Lung microvascular endothelial cell (primary cell): ENCODE measurements around the gene CDC25C. TPM values are rescaled to one million over a fixed set of nuclear protein-coding genes. Genes with fewer than 3 reads are reported as not detected.
"Not testable (repeated sequence)": the region's sequence is repeated elsewhere in the genome, so short reads cannot be mapped to it uniquely, and the experiment has no call there.

Source experiments
- DNase-seq, 2 donors: peaks; one replicate each; pipeline versions ENCODE4 v3.0.0 to v3.0.0-alpha.2; 2010; ENCODE audit warnings: low read depth in 2 of 2
- total RNA-seq: library from RNA; depleted of rRNA; stranded (reverse); fragments of >200 nt; gene quantifications from 2 replicates; pipeline ENCODE4 v1.2.1, GENCODE V29; 2014

Gene CDC25C
- total RNA-seq, 1 donor from 2014 or later: 0.79 TPM

DNA sequence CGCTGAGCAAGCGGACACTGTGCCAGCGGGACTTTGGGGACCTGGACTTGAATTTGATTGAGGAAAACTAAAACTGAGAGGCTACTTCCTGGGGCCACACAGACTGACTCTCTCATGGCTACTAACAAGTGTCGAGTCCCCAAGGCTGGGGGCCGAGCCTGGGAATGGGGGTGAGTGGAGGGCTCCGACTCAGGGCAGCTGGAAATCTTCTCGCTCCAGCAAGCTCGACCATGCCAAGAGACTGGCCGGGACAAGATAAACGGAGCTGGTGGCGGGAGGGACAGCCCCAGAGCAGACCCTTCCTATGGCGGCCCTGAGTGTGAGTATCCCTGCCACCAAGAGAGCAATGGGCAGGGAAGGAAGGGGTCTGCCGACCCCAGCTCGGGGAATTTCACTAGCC, 15.3 kb upstream of the CDC25C start:
- no peak for DNase-seq

DNA sequence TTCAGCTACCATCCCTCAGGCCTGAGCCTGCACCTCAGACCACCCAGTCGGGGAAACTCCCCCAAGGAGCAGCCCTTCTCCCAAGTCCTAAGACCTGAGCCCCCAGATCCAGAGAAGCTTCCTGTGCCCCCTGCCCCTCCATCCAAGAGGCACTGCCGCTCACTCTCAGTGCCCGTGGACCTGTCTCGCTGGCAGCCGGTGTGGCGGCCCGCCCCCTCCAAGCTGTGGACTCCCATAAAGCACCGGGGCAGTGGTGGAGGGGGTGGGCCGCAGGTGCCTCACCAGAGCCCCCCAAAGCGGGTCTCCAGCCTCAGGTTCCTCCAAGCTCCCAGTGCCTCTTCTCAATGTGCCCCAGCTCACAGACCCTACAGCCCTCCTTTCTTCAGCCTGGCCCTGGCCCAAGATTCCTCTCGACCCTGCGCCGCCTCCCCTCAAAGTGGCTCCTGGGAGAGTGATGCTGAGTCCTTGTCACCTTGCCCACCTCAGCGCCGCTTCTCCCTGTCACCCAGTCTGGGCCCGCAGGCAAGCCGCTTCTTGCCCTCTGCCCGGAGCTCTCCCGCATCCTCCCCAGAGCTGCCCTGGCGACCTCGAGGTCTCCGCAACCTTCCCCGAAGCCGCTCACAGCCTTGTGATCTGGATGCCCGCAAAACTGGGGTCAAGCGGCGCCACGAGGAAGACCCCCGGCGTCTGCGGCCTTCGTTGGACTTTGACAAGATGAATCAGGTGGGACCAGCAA, 13.5 kb upstream of the CDC25C start:
- DNase-seq: no peak

DNA sequence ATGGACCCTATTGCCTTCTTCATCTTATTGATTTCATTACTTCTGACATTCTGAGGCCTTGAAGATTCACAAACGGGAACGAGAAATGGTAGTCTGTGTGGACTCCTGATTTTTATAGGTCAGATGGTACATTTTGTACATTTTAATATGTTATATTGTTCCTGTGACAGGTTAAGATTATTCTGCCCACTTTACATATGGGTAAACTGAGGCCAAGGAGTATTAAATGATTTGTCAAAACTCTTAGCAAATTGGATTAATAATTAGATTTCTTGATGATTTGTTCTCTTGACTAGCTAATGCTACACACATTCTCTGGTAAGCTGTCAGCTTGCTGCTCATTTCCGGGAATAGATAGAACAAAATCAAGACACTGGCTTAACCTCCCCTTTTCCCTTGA, 8.4 kb upstream of the CDC25C start:
- DNase-seq: no peak

DNA sequence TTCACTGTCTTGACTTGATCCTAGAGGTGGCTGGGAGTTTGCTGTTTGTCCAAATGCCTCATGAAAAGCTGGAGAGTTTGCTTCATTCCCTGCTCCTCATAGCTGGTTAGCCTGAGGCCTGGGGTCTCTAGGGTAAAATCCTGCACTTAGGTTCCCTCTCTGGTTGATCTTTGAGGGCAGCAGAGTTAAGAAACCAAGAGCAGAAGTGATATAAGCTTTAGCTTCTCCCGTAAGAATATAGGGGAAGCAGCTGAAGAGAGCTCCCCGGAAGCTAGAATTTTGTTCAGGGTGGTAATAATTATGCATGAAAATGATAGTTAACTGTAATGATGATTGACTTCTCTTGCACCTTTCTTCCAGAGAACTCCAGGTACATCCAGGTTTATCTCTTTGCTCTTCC, 7.9 kb upstream of the CDC25C start:
- DNase-seq: no peak

DNA sequence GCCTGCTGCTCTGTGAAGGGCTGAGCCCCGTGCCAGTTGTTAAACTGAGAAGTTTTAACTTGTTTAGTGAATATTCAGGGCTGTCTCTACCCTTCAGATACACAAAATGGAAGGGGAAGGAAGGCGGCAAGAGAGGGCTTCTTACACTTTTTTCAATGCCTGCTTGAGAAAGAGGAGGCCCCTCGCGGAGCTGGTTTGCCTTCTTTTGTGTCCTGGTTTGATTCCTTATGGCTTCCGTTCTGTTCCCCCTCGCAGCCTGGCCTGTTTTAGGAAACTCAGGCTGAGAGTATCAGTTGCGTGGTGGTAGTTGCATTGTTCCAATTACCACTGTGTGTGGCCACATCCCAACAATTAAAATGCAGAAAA, 7.5 kb upstream of the CDC25C start:
- DNase-seq: peak; percentile 19 to 25

DNA sequence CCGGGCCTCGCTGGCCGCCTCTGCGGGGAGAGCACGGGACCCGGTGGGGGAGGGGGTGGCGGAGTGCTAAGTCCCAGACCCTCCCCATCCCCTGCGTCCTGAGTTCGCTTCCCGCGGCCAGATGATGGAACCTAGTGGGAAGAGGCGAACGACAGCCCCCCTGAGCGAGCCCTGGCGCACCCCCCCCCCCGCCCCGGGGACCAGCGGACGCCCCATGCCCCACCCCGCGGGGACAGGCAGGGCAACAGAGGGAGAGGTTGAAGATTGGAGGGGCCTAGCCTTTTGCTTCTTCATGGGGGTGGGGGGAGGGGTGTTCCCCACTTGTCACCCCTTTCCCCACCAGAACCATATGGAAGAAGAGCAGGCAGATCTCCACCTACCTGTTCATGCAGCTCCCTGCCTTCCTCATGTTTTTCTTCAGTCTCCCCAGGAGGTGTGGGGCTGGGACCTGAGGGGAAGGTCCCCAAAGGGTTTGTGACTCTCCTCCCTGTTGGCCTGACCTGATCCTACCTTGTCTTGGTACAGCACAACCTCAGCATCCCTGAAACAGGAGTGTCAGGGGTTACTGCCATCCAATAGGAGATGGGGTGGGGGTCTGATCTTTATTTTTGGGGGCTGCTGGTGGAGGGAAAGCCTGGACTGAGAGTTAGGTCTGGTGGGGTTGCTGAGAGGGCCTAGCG, 6.9 kb upstream of the CDC25C start:
- peak in 1 of 2 donors; percentile 8 for DNase-seq

DNA sequence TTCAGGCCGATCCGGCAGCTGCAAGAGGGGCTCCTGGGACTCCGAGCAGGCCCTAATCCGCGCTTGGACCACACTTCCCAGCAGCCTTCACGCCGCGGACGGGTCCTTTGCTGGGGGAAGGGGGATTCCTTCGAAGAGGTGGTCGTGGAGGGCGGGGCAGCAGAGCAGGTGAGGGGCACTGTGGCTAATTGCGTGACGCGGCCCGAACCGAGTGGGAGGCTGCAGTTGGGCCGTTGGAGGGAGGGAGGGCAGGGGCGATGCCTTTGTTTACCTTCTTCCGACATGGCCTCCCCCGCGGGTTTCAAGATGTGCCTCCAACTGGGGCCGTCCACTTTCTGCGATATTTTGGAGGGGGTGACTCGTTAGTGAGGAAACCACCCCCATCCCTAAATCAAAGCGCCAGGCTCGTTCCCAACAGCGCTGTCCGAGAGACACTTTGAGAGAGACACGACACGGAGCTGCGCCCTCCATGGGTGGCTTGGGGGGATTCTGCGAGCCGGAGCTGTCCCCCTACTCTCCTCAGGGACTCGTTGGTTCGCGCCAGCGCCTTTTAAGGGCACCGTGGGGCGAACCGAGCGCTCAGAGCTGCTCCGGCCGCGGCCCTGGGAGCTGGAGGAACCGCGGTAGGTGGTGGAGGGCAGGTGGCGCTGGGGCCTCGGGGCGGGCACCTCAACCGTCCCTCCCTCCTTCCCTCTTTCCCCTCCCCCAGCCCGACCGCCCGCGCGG, 6.2 kb upstream of the CDC25C start, which contains the start of gene FAM53C:
Gene FAM53C, plus strand, starts transcription at position 582 of the 726 bp plus-strand sequence. CDS start 3,070 bp downstream, outside the sequence.
- DNase-seq: peak; percentile 92 to 97

DNA sequence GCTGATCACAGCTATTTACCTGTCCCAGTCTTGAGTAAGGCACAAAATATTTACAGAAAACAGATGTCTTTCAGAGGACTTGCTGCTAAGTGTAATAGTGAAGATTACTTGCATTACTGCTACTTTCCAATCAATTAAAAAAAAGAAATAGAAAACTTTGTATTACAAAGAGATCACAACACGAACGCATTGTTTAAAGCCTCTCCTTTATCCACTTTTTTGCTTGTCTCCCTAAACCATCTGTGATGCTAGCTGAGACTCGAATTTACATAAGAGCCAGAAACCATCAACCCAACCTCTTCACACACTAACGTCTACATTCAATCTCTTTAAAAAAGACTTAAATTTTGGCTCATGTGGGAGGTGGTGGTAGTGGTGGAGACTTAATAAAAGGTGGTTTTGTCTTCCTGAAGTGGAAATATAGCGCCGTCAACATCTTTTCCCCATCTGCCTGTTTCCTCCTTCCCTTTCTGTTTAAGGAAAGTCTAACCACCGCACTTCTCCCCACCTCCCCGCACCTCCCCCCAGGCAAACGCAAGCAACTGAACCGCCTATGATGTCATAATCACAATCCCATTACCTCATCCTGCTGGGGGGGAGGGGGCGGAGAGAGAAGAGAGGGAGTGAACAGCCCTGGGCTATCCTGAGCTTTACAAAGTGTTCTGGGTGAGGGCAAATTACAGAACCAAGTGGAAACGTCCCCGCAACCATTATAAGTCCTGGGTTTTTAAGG, 5.5 kb upstream of the CDC25C start:
- no peak for DNase-seq

GRCh38 chr5:138334867-138335447, 3.4 kb upstream of the CDC25C start:
- DNase-seq: peak in 1 of 2 donors; percentile 38

DNA sequence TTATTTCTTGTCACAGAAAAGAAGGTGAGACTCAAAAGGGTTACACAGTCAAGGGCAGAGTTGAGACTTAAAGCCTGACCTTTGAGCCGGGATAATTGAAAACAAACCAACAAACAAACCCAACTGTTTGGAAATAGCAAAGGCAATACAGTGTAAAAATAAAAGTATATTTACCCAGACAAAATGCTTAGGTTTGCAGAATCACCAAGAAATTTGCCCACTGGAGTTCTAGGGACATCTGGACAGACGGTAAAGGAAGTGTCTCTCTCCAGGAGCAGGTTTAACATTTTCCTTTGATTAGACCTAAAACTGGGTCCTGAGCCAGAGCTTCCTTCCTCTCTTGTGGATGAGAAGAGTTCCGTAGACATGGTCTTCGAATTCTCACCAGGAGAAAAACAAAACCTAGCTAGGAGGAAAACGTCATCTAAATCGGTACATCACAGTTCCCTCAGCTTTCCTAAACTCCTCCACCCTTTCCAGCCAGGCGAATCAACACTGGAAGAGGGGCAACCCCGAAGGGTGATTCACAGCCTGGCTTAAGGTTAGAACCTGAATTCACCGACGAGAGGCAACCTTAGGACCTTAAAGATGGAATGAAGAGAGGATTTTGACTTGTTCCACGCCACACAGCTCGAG, 673 bp downstream of the CDC25C start:
- peak in 1 of 2 donors; percentile 6 for DNase-seq

DNA sequence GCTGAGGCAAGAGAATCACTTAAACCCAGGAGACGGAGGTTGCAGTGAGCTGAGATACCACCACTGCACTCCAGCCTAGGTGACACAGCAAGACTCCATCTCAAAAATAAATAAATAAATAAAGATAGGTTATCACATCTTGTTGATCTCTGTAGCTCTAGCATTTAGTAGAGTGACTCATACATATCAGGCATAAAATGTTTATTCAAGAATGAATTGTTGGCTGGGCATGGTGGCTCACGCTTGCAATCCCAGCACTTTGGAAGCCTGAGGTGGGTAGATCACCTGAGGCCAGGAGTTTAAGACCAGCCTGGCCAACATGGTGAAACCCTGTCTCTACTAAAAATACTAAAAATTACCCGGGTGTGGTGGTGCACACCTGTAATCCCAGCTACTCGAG, 13.4 kb downstream of the CDC25C start:
- not testable (repeated sequence) for DNase-seq

DNA sequence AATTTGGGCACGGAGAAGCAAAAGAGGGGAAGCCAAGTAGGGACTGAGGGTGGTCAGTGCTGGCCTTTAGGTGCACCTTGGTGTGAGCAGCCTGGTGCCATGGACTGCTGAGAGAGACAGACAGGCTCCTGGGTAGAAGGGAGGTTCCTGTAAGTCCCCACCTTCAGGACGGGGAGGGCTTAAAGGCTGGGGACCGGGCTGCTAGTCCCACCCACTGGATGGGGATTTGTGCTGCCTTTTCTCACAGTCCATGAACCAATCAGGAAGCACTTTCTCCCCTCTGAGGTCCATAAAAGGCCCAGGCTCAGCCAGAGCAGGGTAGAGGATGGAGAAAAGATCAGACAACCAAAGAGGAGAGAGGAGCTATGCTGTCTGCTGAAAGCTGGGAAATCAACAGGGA, 15.2 kb downstream of the CDC25C start:
- no peak for DNase-seq

DNA sequence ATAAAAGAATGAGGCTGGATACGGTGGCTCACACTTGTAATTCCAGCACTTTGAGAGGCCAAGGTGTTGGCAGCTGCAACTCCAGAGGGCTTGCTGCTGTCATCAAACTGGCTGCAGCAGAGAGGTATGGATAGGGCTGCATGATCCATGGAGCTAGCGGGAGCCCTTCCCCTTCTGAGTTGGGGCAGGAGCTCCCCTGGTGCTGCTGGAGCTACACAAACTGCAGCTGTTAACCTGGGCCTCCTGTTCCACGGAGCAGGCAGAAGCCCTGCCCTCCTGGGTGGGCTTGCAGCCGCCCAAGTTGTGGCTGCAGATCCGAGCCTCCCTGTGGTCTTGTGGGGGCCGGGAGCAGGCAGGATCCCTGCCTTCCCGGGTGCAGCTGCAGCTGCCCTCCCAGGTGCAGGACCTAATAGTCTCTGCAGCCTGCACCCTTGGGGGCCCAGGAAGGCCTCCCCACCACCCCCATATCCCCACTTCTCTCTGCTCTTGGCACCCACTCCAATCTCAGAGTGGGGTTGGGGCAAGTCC, 15.8 kb downstream of the CDC25C start:
- DNase-seq: no peak

- DNase-seq: peak in 1 of 2 donors; percentile 48
Observed at GRCh38 chr5:138305797-138306196, 25.8 kb downstream of the CDC25C start.

DNA sequence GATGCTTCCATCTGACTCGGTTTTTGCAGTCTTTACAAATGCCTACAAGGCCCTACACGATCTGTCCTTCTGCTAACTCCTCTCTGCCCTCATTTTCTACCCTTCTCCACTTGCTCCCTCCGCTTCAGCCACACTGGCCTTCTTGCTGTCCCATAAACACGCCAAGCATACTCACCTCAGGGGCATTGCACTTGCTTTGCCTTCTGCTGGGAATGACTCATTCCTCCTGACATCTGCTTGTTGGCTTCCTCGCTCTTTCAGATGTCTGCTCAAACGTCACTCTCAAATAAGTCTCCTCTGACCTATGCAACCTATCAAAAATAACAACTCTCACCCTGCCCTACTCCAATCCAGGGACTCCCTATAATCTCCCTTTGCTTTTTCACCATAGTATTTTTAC, 28.2 kb downstream of the CDC25C start:
- DNase-seq: peak in 1 of 2 donors; percentile 70

GRCh38 chr5:138289296-138289695, 42.3 kb downstream of the CDC25C start:
- DNase-seq: no peak

GRCh38 chr5:138287246-138287645, 44.4 kb downstream of the CDC25C start:
- no peak for DNase-seq

GRCh38 chr5:138282920-138283742, 48.5 kb downstream of the CDC25C start:
- DNase-seq: peak; percentile 64 to 84

- no peak for DNase-seq
Observed at GRCh38 chr5:138280915-138281314, 50.7 kb downstream of the CDC25C start.
